ENCODE data around the gene CALCB. TPM values are rescaled to one million over a fixed set of nuclear protein-coding genes. Genes with fewer than 3 reads are reported as not detected.
"Not testable (repeated sequence)": the region's sequence is repeated elsewhere in the genome, so short reads cannot be mapped to it uniquely, and the experiment has no call there.

Gene CALCB
- total and polyA plus RNA-seq, 10 of the 15 experiments (the other 5 are each of a cell fraction or from before 2014, with no cell fraction given): 0.09 to 0.28 (median 0.12) TPM; not detected in 3

DNA sequence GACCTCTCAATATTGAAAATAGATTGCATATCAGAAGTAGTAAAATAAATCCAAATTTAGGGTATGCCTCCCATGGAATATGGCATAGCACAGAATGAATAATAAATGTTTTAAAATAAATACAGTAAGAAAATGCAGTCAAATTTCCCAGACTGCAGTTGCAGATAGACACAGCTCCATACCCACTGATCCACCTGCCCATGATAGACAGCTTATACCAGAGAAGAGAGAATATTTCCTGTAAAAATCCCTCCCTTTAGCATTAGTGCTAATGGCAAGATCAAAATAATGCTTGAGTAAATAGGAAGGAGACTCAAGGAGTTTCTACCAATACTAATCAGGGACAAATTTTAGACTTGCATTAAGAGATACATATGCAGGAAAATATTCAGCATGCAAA lies 45.0 kb upstream of the CALCB start:
- no TSS peak for BruUV-seq (replicated peaks)
- FAIRE-seq: no peak
- no peak for ATAC-seq
- H3K9me3 ChIP-seq (replicated peaks; ENCODE audit: control insufficient read depth, insufficient read depth, low read length): no peaks in the 10 kb centered on the region
- TF ChIP-seq CBX3 (IDR thresholded peaks at IDR 0.05; ENCODE audit: borderline replicate concordance, low read depth): no peak
- no peak for TF ChIP-seq NR2F1 (conservative IDR thresholded peaks at IDR 0.05)
- SMC1A ChIA-PET (ENCODE audit: uncharacterized antibody, unreplicated experiment): no interaction called here
- H3K27ac ChIP-seq (ENCODE audit: control insufficient read depth, insufficient read depth): no peak overlapping the region
- H3K36me3 ChIP-seq (ENCODE audit: control insufficient read depth in 2 of 2, insufficient read depth in 2 of 2, low read length in 1 of 2): no peaks in the 10 kb centered on the region
- no peaks in the 10 kb centered on the region for H4K20me1 ChIP-seq (ENCODE audit: control insufficient read depth, insufficient read depth)
- no peak overlapping the region for H3K9ac ChIP-seq (ENCODE audit: control insufficient read depth, insufficient read depth, low read length)
- no peak overlapping the region for H3K4me3 ChIP-seq
- RAD21 ChIA-PET (ENCODE audit: unreplicated experiment): no interaction called here
- intact Hi-C loops (cut with micrococcal nuclease; ENCODE audit: unreplicated experiment) (no loop called here), in situ Hi-C loops (cut with MboI) (no loop called here)
- H2AFZ ChIP-seq (ENCODE audit: control insufficient read depth, low read depth, low read length): no peak overlapping the region
- POLR2A ChIA-PET: no interaction called here
- no peak for DNase-seq (ENCODE audit: low read depth, low spot score)
- H3K27me3 ChIP-seq (replicated peaks in 1 of 2; ENCODE audit: control insufficient read depth in 2 of 2, insufficient read depth in 2 of 2, low read length in 1 of 2): no peaks in the 10 kb centered on the region; a peak in 1 of 4 replicates
- H3K4me2 ChIP-seq (ENCODE audit: control insufficient read depth, insufficient read depth): no peak overlapping the region
- CTCF ChIA-PET: interaction anchor here (0.9 to 2.1 kb wide), 2 partner anchors 16 to 22 kb away, joined by 4 to 5 read pairs; no protein-coding TSS in a partner anchor
- no peaks in the 10 kb centered on the region for H3K79me2 ChIP-seq (ENCODE audit: control insufficient read depth, insufficient read depth, low read length)
- H3K4me1 ChIP-seq (ENCODE audit: control insufficient read depth, insufficient read depth, low read length): no peaks in the 10 kb centered on the region

DNA sequence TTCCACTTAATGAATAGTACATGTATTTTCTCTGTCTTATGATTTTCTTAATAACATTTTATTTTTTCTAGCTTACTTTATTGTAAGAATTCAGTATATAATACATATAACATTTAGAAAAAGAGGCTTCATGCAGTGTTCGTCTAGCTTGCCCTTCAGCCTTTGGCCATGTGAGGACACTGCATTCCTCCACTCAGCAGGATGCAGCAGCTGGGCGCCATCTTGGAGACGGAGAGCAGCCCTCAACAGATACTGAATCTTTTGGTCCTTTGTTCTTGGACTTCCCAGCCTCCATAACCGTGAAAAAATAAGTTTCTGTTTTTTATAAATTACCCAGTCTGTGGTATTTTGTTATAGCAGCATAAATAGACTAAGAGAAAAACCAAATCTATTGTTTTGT lies 41.4 kb upstream of the CALCB start:
- FAIRE-seq; intact Hi-C loops (cut with micrococcal nuclease; ENCODE audit: unreplicated experiment); SMC1A ChIA-PET (ENCODE audit: uncharacterized antibody, unreplicated experiment); H3K79me2 ChIP-seq (ENCODE audit: control insufficient read depth, insufficient read depth, low read length); H3K4me2 ChIP-seq (ENCODE audit: control insufficient read depth, insufficient read depth); H3K27me3 ChIP-seq (replicated peaks in 1 of 2; ENCODE audit: control insufficient read depth in 2 of 2, insufficient read depth in 2 of 2, low read length in 1 of 2); DNase-seq (ENCODE audit: low read depth, low spot score); BruUV-seq (replicated peaks); H3K4me1 ChIP-seq (ENCODE audit: control insufficient read depth, insufficient read depth, low read length); H3K4me3 ChIP-seq; H3K9ac ChIP-seq (ENCODE audit: control insufficient read depth, insufficient read depth, low read length); H2AFZ ChIP-seq (ENCODE audit: control insufficient read depth, low read depth, low read length); CTCF ChIA-PET; RAD21 ChIA-PET (ENCODE audit: unreplicated experiment); in situ Hi-C loops (cut with MboI); ATAC-seq; H3K9me3 ChIP-seq (replicated peaks; ENCODE audit: control insufficient read depth, insufficient read depth, low read length); POLR2A ChIA-PET; H3K36me3 ChIP-seq (ENCODE audit: control insufficient read depth in 2 of 2, insufficient read depth in 2 of 2, low read length in 1 of 2); H3K27ac ChIP-seq (ENCODE audit: control insufficient read depth, insufficient read depth); H4K20me1 ChIP-seq (ENCODE audit: control insufficient read depth, insufficient read depth): not testable (repeated sequence)
- WGBS (ENCODE audit: insufficient coverage, insufficient replicate concordance, low lambda C conversion rate, missing lambda C conversion rate): 7% methylated on average over 4 of the region's 4 CpGs
